Uterus (tissue), 4 donors: Measurements from ENCODE around the gene HLA-DPA1. TPM values are rescaled to one million over a fixed set of nuclear protein-coding genes. Genes with fewer than 3 reads are reported as not detected.

ENCODE experiments used
- DNase-seq, 2 donors: peaks; one replicate each; pipeline ENCODE4 v3.0.0-alpha.2; 2019 to 2020
- H3K27ac ChIP-seq, 2 donors: fragments of 200-600 bp; sonication (generic); 1 replicate in 1 of 2; 2 replicates in 1 of 2; pipeline ENCODE4 v1.5.1; 2016 to 2018
- H3K27me3 ChIP-seq, 2 donors: fragments of 200-600 bp; sonication (generic); one replicate each; pipeline ENCODE4 v1.5.1; 2018 to 2019; ENCODE audit warnings: control low read depth in 1 of 2
- H3K36me3 ChIP-seq, 2 donors: fragments of 200-600 bp; sonication (generic); one replicate each; pipeline ENCODE4 v1.5.1; 2019; ENCODE audit warnings: control low read depth in 1 of 2
- H3K4me1 ChIP-seq, 2 donors: fragments of 200-600 bp; sonication (generic); one replicate each; pipeline ENCODE4 v1.5.1; 2018 to 2019; ENCODE audit warnings: control low read depth in 1 of 2
- H3K4me3 ChIP-seq, 2 donors: fragments of 200-600 bp; sonication (generic); 1 replicate in 1 of 2; 2 replicates in 1 of 2; pipeline ENCODE4 v1.5.1; 2018 to 2019; ENCODE audit warnings: mild to moderate bottlenecking in 1 of 2
- H3K9me3 ChIP-seq, 2 donors: fragments of 200-600 bp; sonication (generic); one replicate each; pipeline ENCODE4 v1.5.1; 2019; ENCODE audit warnings: control low read depth in 1 of 2
- CTCF ChIP-seq, 4 experiments: fragments of 200-600 bp in 2 of 4; fragments of 450-650 bp in 2 of 4; sonication (generic) in 2 of 4; IDR thresholded peaks; one replicate each; pipeline ENCODE4 v1.5.1; 2016 to 2019; ENCODE audit warnings: antibody characterized with exemption in 4 of 4, mild to moderate bottlenecking in 2 of 4, moderate library complexity in 1 of 4
- POLR2A ChIP-seq, 2 donors: fragments of 450-650 bp; IDR thresholded peaks; one replicate each; pipeline ENCODE4 v1.6.1; 2016; ENCODE audit warnings: antibody characterized with exemption in 2 of 2, mild to moderate bottlenecking in 1 of 2, moderate library complexity in 1 of 2
- intact Hi-C: fragments of 100-400 bp; cut with DNase I; formaldehyde crosslinking; loops from one replicate; pipeline ENCODE4 v1.15.1; 2023; ENCODE audit warnings: low total_unique reads
- total RNA-seq, 4 donors: library from RNA; depleted of rRNA in 3 of 4; stranded (reverse); fragments of >200 nt in 3 of 4; gene quantifications; one replicate each; pipeline versions ENCODE4 v1.1.0 to v1.2.4, GENCODE V29; 2014 to 2023
- donor health status: DM: yes; HTN: yes; CAD: no.

HLA-DPA1 gene
- total RNA-seq, 4 donors from 2014 or later = 48.0 to 187 (median 135) TPM

DNA sequence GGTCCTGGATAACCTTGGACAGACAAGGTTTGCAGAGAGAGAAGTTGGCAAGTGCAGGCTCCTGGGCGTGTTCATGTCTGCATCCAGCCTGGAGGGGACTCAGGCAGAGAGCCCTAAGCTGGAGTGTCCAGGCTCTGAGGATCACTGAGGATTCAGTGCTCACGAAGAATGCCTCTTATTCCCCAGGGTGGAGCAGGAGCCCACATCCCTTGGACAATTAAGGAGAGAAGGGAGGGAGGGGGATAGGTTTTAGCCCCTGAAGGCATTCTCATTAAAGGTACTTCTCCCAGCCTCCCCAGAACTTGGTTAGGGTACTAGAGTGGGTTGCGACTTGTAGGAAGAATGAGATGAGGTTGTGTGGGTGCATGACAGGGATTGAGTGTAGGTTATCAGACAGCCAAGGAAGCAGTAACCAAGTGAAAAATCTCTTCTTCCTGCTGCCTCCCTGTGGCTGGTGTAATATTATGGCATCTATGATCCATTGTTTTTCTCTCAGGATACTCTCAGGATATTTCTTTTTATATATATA is 3.0 kb upstream of the HLA-DPA1 start:
- no peaks in the 10 kb centered on the region for H3K36me3 ChIP-seq
- H3K27ac ChIP-seq = peak overlapping the region; percentile 56 to 80
- TF ChIP-seq CTCF (IDR thresholded peaks at IDR 0.05) = no peak
- no peak for TF ChIP-seq POLR2A (IDR thresholded peaks at IDR 0.05)
- no peaks in the 10 kb centered on the region for H3K4me1 ChIP-seq
- H3K27me3 ChIP-seq = no peaks in the 10 kb centered on the region
- DNase-seq = no peak
- peak overlapping the region in 1 of 2 donors; percentile 29 for H3K4me3 ChIP-seq
- H3K9me3 ChIP-seq = no peaks in the 10 kb centered on the region
- intact Hi-C loops = no loop called here

- Histone ChIP-seq H3K36me3 (no peaks in the 10 kb centered on the region), H3K27ac (peak within 1 kb of the TSS; percentile 56 to 80), H3K27me3 (no peaks in the 10 kb centered on the region), H3K9me3 (no peaks in the 10 kb centered on the region), H3K4me1 (no peaks in the 10 kb centered on the region), H3K4me3 (peak within 1 kb of the TSS; percentile 3 to 29)
- TF ChIP-seq POLR2A (IDR thresholded peaks at IDR 0.05) = peak; percentile 43 to 87
- no peak for TF ChIP-seq CTCF (IDR thresholded peaks at IDR 0.05)
- DNase-seq = no peak
- intact Hi-C loops = no loop called here
Observed at GRCh38 chr6:33075568-33076405, 2.3 kb upstream of the HLA-DPA1 start, which contains the start of gene HLA-DPB1. Gene HLA-DPB1 (plus strand): TSS chr6:33075990. CDS start chr6:33076042, 52 bp downstream.

GRCh38 chr6:33075208-33075567 is 1.7 kb upstream of the HLA-DPA1 start:
- DNase-seq = no peak
- H3K4me1 ChIP-seq = no peaks in the 10 kb centered on the region
- no peaks in the 10 kb centered on the region for H3K9me3 ChIP-seq
- no peaks in the 10 kb centered on the region for H3K27me3 ChIP-seq
- peak overlapping the region; percentile 3 to 80 for H3K27ac ChIP-seq
- H3K4me3 ChIP-seq = no peak overlapping the region
- no peak for TF ChIP-seq CTCF (IDR thresholded peaks at IDR 0.05)
- no peak for TF ChIP-seq POLR2A (IDR thresholded peaks at IDR 0.05)
- no peaks in the 10 kb centered on the region for H3K36me3 ChIP-seq
- intact Hi-C loops = no loop called here

DNA sequence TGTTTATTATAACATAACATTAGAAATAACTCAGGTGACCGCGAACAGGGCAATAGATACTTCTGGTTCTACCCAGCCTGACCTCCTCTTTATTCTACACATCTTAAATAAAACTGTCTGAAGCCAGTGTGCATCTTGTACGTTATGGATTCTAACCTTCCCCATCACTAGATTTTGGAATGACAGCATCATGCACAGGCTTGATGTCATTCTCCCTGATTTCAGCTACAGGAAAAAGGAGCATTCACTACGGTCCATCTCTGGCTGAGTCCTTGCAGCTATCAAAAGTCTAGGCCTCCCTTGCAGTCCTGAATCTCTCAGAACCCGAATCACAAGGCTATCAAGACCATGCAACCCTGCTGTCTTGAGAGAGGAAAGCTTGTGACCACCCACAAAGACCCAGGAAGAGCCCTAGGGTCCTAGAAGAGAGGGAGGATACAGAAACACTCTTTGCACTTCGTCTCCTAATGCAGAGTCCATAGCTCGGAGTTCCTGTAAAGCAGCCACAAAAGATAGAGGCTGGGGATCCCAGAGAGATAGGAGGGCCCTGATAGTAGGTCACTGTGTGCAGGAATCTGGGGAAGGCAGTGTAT is 845 bp downstream of the HLA-DPA1 start:
- Histone ChIP-seq H3K9me3 (no peaks in the 10 kb centered on the region), H3K4me1 (no peaks in the 10 kb centered on the region), H3K4me3 (no peak overlapping the region), H3K27ac (peak overlapping the region in 1 of 2 donors; percentile 77), H3K27me3 (no peaks in the 10 kb centered on the region), H3K36me3 (no peaks in the 10 kb centered on the region)
- no peak for TF ChIP-seq POLR2A (IDR thresholded peaks at IDR 0.05)
- TF ChIP-seq CTCF (IDR thresholded peaks at IDR 0.05) = no peak
- no peak for DNase-seq
- intact Hi-C loops = no loop called here

- H3K27ac ChIP-seq = no peak overlapping the region
- H3K9me3 ChIP-seq = no peaks in the 10 kb centered on the region
- no peaks in the 10 kb centered on the region for H3K27me3 ChIP-seq
- no peak overlapping the region for H3K4me3 ChIP-seq
- no peaks in the 10 kb centered on the region for H3K4me1 ChIP-seq
- intact Hi-C loops = no loop called here
- DNase-seq = no peak
- H3K36me3 ChIP-seq = no peaks in the 10 kb centered on the region
- TF ChIP-seq CTCF (IDR thresholded peaks at IDR 0.05) = no peak
- TF ChIP-seq POLR2A (IDR thresholded peaks at IDR 0.05) = no peak
Observed at GRCh38 chr6:33071569-33071968, 1.9 kb downstream of the HLA-DPA1 start.
